ENCODE results near the gene IMPG2. TPM values are rescaled to one million over a fixed set of nuclear protein-coding genes. Genes with fewer than 3 reads are reported as not detected.
A peak's percentile ranks its signal among the peaks of the same experiment; 100 is the strongest.

The IMPG2 gene
- total and polyA plus RNA-seq, 2 experiments from 2014 or later = 0.12 to 0.33 TPM

- no peak for DNase-seq (ENCODE audit: low read depth in 1 of 2, low spot score in 1 of 2)
Measured at GRCh38 chr3:101288294-101288693, 32.1 kb downstream of the IMPG2 start.

GRCh38 chr3:101284757-101285156, 35.6 kb downstream of the IMPG2 start:
- peaks cover 17% of the 10 kb centered on the region for H3K4me1 ChIP-seq (ENCODE audit: low read depth)
- TF ChIP-seq CTCF (IDR thresholded peaks at IDR 0.05; ENCODE audit: low read depth, low read length) = no peak
- no peaks in the 10 kb centered on the region for H3K36me3 ChIP-seq
- H3K27ac ChIP-seq = no peak overlapping the region
- no peak overlapping the region for H3K4me3 ChIP-seq
- no peak for DNase-seq (ENCODE audit: low read depth in 1 of 2, low spot score in 1 of 2)
- H3K27me3 ChIP-seq = peaks cover 4% of the 10 kb centered on the region
- H3K9me3 ChIP-seq (ENCODE audit: low read depth) = no peaks in the 10 kb centered on the region

More at GRCh38 chr3:101288294-101288693, 32.1 kb downstream of the IMPG2 start:
- no peaks in the 10 kb centered on the region for H3K9me3 ChIP-seq (ENCODE audit: low read depth)
- TF ChIP-seq CTCF (IDR thresholded peaks at IDR 0.05; ENCODE audit: low read depth, low read length) = no peak
- H3K4me3 ChIP-seq = no peak overlapping the region
- H3K36me3 ChIP-seq = no peaks in the 10 kb centered on the region
- H3K27me3 ChIP-seq = peaks cover 4% of the 10 kb centered on the region
- no peaks in the 10 kb centered on the region for H3K4me1 ChIP-seq (ENCODE audit: low read depth)
- H3K27ac ChIP-seq = no peak overlapping the region

GRCh38 chr3:101281521-101282030, 38.8 kb downstream of the IMPG2 start:
- TF ChIP-seq CTCF (IDR thresholded peaks at IDR 0.05; ENCODE audit: low read depth, low read length) = no peak
- no peak overlapping the region for H3K4me3 ChIP-seq
- DNase-seq (ENCODE audit: low read depth in 1 of 2, low spot score in 1 of 2) = peak; percentile 7 to 48
- peaks cover 17% of the 10 kb centered on the region for H3K4me1 ChIP-seq (ENCODE audit: low read depth)
- H3K9me3 ChIP-seq (ENCODE audit: low read depth) = no peaks in the 10 kb centered on the region
- no peaks in the 10 kb centered on the region for H3K36me3 ChIP-seq
- no peak overlapping the region for H3K27ac ChIP-seq
- H3K27me3 ChIP-seq = no peaks in the 10 kb centered on the region

- Histone ChIP-seq H3K4me3 (no peak overlapping the region), H3K4me1 (ENCODE audit: low read depth) (peaks cover 17% of the 10 kb centered on the region), H3K9me3 (ENCODE audit: low read depth) (no peaks in the 10 kb centered on the region), H3K27me3 (peaks cover 2% of the 10 kb centered on the region), H3K27ac (no peak overlapping the region), H3K36me3 (no peaks in the 10 kb centered on the region)
- no peak for TF ChIP-seq CTCF (IDR thresholded peaks at IDR 0.05; ENCODE audit: low read depth, low read length)
- DNase-seq (ENCODE audit: low read depth in 1 of 2, low spot score in 1 of 2) = peak in 1 of 2 donors; percentile 35
Measured at GRCh38 chr3:101279765-101280385, 40.5 kb downstream of the IMPG2 start.

GRCh38 chr3:101279162-101279561, 41.2 kb downstream of the IMPG2 start:
- Histone ChIP-seq H3K27me3 (peaks cover 2% of the 10 kb centered on the region), H3K4me1 (ENCODE audit: low read depth) (peaks cover 17% of the 10 kb centered on the region), H3K36me3 (no peaks in the 10 kb centered on the region), H3K9me3 (ENCODE audit: low read depth) (no peaks in the 10 kb centered on the region), H3K27ac (no peak overlapping the region), H3K4me3 (no peak overlapping the region)
- TF ChIP-seq CTCF (IDR thresholded peaks at IDR 0.05; ENCODE audit: low read depth, low read length) = no peak
- DNase-seq (ENCODE audit: low read depth in 1 of 2, low spot score in 1 of 2) = no peak

Data from cardiac muscle cell (in vitro differentiated cells and primary cell).